Activated B cell treated with CpG ODN at 0.5 μM for 24 hours (primary cell): ENCODE measurements around the gene SEMA3B. TPM values are rescaled to one million over a fixed set of nuclear protein-coding genes. Genes with fewer than 3 reads are reported as not detected.

Experiments
- ATAC-seq: fragments of 200-7000 bp; cut with Tn5 transposase; one replicate; pipeline ENCODE4 v1.10.0; 2021; ENCODE audit warnings: low read depth, mild to moderate bottlenecking, moderate library complexity
- CTCF ChIA-PET: fragments of 350-600 bp; sonication (Branson Sonifier 250); formaldehyde crosslinking; loops from one replicate; lab custom pipeline; 2021; ENCODE audit warnings: antibody characterized with exemption; lab: Charles Lee
- POLR2A ChIA-PET: fragments of 350-600 bp; sonication (Branson Sonifier 250); formaldehyde crosslinking; loops from one replicate; lab custom pipeline; 2021; ENCODE audit warnings: antibody characterized with exemption; lab: Charles Lee
- DNase-seq: peaks from one replicate; pipeline ENCODE4 v3.0.0; 2022
- H3K27ac Mint-ChIP-seq: one replicate; pipeline ENCODE4 v1.8.0; 2020; ENCODE audit warnings: mixed read lengths
- H3K27me3 Mint-ChIP-seq: one replicate; pipeline ENCODE4 v1.8.0; 2021; ENCODE audit warnings: mixed read lengths
- H3K36me3 Mint-ChIP-seq: one replicate; pipeline ENCODE4 v1.8.0; 2021; ENCODE audit warnings: low read depth, mixed read lengths
- H3K4me1 Mint-ChIP-seq: one replicate; pipeline ENCODE4 v1.8.0; 2021; ENCODE audit warnings: mixed read lengths
- H3K4me3 Mint-ChIP-seq: one replicate; pipeline ENCODE4 v1.8.0; 2020; ENCODE audit warnings: mild to moderate bottlenecking, mixed read lengths
- H3K9me3 Mint-ChIP-seq: one replicate; pipeline ENCODE4 v1.8.0; 2020; ENCODE audit warnings: mixed read lengths
- CTCF ChIP-seq: fragments of 200-600 bp; IDR thresholded peaks from one replicate; pipeline ENCODE4 v1.8.0; 2022; ENCODE audit warnings: antibody characterized with exemption, mild to moderate bottlenecking
- intact Hi-C: fragments of 100-400 bp; cut with micrococcal nuclease; formaldehyde crosslinking; loops from one replicate; pipeline ENCODE4 v1.15.1; 2024
- total RNA-seq: library from RNA; stranded (reverse); gene quantifications from 2 replicates; pipeline ENCODE4 v1.2.3, GENCODE V29; 2022

The SEMA3B gene
- total RNA-seq, 1 donor from 2014 or later = not detected

- no peaks in the 10 kb centered on the region for H3K27me3 Mint-ChIP-seq
- no peak for DNase-seq
- no peak for ATAC-seq
- CTCF ChIA-PET = interaction anchor here (1.1 kb wide), 1 partner anchor 16 kb away, joined by 3 read pairs; the partner anchor contains the start of genes HYAL3 and NAA80
- no peak overlapping the region for H3K4me3 Mint-ChIP-seq
- POLR2A ChIA-PET = interaction anchor here (0.9 kb wide), 1 partner anchor 9 kb away, joined by 3 read pairs; no protein-coding TSS in a partner anchor
- no peak for TF ChIP-seq CTCF
- no peaks in the 10 kb centered on the region for H3K9me3 Mint-ChIP-seq
- no peaks in the 10 kb centered on the region for H3K36me3 Mint-ChIP-seq
- H3K4me1 Mint-ChIP-seq = peaks cover 27% of the 10 kb centered on the region
- intact Hi-C loops = no loop called here
- H3K27ac Mint-ChIP-seq = no peak overlapping the region
Measured at GRCh38 chr3:50314816-50315215, 45.9 kb downstream of the SEMA3B start.

DNA sequence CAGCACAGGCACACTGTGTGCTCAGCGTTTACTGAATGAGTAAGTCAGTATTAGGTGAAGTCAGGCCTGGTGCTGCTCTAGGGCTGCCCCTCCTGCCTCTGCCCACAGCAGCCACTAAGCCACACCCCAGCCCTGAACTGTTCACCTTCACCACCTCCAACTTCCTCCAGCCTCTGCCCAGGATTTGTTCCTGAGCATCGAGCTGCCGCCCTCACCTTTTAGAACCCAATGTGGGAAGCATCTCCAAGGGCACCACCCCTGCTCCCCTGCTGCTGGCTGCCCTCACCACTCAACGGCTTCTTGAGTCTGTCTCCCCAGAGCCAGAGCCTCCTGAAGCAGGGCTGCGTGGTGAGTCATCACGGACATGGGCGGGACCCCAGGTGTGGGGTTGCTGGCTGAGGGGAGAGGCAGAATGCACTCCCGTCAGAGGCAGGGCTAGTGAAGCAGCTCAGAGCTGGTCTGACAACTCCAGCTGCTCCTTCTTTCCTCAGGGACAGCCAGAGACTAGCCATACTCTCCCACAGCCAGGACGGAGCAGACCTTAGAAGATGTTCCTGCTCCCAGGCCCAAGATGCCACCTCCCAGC, 47.8 kb downstream of the SEMA3B start:
- ChIA-PET POLR2A (interaction anchor here (0.6 to 1.3 kb wide), 4 partner anchors 17 to 72 kb away, joined by 3 to 4 read pairs (median 4); partner anchors contain the start of genes CYB561D2, HYAL3, NAA80 and NPRL2), CTCF (no interaction called here)
- Mint-ChIP-seq H3K4me3 (peak overlapping the region; percentile 58), H3K27ac (peak overlapping the region; percentile 85), H3K27me3 (no peaks in the 10 kb centered on the region), H3K36me3 (peaks cover 3% of the 10 kb centered on the region), H3K9me3 (no peaks in the 10 kb centered on the region), H3K4me1 (peaks cover 36% of the 10 kb centered on the region)
- no peak for TF ChIP-seq CTCF
- intact Hi-C loops = no loop called here
- DNase-seq = no peak
- peak; percentile 35 for ATAC-seq

- Mint-ChIP-seq H3K27ac (no peak overlapping the region), H3K27me3 (no peaks in the 10 kb centered on the region), H3K4me3 (no peak overlapping the region), H3K4me1 (peaks cover 36% of the 10 kb centered on the region), H3K9me3 (no peaks in the 10 kb centered on the region), H3K36me3 (peaks cover 3% of the 10 kb centered on the region)
- DNase-seq (no peak), ATAC-seq (no peak)
- POLR2A ChIA-PET = interaction anchor here (1.0 to 1.3 kb wide), 3 partner anchors 18 to 33 kb away, joined by 3 to 4 read pairs (median 4); partner anchors contain the start of genes CYB561D2, HYAL3, NAA80 and NPRL2
- no peak for TF ChIP-seq CTCF
- intact Hi-C loops = no loop called here
- CTCF ChIA-PET = no interaction called here
Measured at GRCh38 chr3:50317300-50317699, 48.4 kb downstream of the SEMA3B start.

DNA sequence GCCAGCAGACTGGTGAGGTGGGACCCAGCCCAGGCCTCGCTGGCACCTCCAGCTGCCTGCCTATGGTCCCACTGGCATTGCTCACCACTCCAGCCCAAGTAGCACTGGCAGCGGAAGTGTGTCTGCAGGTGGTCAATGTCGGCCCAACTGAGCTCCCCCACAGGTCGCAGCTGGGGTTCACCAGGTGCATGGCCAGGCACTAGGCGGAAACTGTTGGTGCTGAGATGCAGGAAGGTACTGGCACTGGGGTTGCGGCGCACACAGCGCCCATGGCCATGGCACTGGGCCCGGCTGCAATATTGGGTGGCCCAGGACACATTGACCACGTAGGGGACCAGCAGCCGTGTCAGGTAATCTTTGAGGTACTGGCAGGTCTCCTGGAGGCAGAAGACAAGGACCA, 49.2 kb downstream of the SEMA3B start:
- intact Hi-C loops = no loop called here
- H3K4me1 Mint-ChIP-seq = peaks cover 38% of the 10 kb centered on the region
- no peak overlapping the region for H3K27ac Mint-ChIP-seq
- no peaks in the 10 kb centered on the region for H3K9me3 Mint-ChIP-seq
- ATAC-seq (no peak), DNase-seq (no peak)
- no peaks in the 10 kb centered on the region for H3K27me3 Mint-ChIP-seq
- peaks cover 3% of the 10 kb centered on the region for H3K36me3 Mint-ChIP-seq
- ChIA-PET POLR2A (interaction anchor here (1.3 kb wide), 2 partner anchors 19 to 26 kb away, joined by 4 read pairs; partner anchors contain the start of genes HYAL3, IFRD2 and NAA80), CTCF (interaction anchor here (1.6 kb wide), 1 partner anchor 19 kb away, joined by 3 read pairs; the partner anchor contains the start of genes HYAL3 and NAA80)
- H3K4me3 Mint-ChIP-seq = no peak overlapping the region
- TF ChIP-seq CTCF = no peak

- Mint-ChIP-seq H3K27ac (no peak overlapping the region), H3K9me3 (no peaks in the 10 kb centered on the region), H3K27me3 (no peaks in the 10 kb centered on the region), H3K36me3 (peaks cover 3% of the 10 kb centered on the region), H3K4me3 (no peak overlapping the region), H3K4me1 (peaks cover 39% of the 10 kb centered on the region)
- ATAC-seq (no peak), DNase-seq (no peak)
- intact Hi-C loops = no loop called here
- POLR2A ChIA-PET = interaction anchor here (0.9 to 1.3 kb wide), 2 partner anchors 19 to 27 kb away, joined by 4 read pairs; partner anchors contain the start of genes HYAL3, IFRD2 and NAA80
- no peak for TF ChIP-seq CTCF
- CTCF ChIA-PET = interaction anchor here (1.6 kb wide), 1 partner anchor 20 kb away, joined by 3 read pairs; the partner anchor contains the start of genes HYAL3 and NAA80
Measured at GRCh38 chr3:50318615-50319014, 49.7 kb downstream of the SEMA3B start.
